ENCODE data around the gene RNF133.

RNF133 gene

DNA sequence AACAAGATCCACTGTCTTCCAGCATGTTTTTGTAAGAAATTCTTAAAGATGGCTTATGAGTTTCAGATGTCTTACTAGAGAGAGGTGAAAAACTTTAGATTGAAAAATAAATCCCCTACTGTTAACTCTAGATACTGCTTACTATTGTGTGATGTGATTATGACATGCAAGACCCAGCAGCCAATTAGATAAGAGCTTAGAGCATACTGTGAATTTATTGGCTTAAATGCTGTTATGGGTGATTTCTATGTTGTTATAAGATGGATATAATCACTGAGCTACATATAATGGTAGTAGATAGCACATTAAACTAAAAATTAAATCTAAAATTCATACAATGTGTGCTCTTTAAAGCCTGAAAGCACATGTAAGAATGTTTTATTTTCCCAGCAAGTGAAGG lies at the start of gene RNF133:
Gene RNF133, minus strand, starts transcription at position 101 of the 400 bp plus-strand sequence. CDS start 199 bp downstream, outside the sequence.
- DNase-seq, result no peak

DNA sequence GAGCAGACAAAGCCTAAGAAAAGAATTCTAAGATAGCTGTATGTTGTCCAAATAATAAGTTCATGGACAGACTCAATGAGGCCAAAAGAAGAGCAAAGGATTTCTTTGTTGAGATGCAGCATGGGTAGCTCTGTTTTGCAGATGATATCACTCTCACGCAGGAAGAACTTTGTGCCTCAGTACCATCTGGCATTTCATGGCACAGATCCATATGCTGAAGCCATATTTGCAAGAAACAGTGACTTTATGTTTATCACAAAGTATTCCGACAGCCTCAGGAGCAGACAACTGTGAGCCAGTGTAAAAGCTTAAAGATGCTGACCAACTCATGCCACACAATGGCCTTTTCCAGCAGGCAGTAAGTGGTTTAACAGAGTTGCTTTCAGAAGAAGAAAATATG lies 49.3 kb upstream of the RNF133 start:
- no peak for DNase-seq

- DNase-seq, result no peak
Measured at GRCh38 chr7:122746948-122747347, 48.0 kb upstream of the RNF133 start.

DNA sequence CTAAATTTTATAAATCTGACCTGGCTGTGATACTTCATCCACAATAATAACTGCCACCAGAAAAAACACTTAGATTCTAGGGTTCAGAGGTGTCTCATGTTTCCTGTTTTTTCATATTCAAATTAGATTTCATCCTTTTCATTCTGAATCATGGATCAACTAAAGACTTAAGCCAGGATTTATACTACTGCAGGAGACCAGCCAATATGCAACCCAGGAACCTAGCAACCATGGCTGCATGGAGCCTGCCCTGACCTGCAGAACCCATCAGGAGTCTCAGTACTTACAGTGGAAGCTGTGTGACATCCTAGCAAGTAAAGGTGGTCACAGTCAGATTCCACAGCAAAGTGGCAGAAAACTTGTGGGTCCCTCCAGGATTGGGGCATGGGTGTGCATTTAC lies 44.3 kb upstream of the RNF133 start:
- DNase-seq, result no peak

GRCh38 chr7:122738947-122739346 lies 40.0 kb upstream of the RNF133 start:
- DNase-seq, result no peak

DNA sequence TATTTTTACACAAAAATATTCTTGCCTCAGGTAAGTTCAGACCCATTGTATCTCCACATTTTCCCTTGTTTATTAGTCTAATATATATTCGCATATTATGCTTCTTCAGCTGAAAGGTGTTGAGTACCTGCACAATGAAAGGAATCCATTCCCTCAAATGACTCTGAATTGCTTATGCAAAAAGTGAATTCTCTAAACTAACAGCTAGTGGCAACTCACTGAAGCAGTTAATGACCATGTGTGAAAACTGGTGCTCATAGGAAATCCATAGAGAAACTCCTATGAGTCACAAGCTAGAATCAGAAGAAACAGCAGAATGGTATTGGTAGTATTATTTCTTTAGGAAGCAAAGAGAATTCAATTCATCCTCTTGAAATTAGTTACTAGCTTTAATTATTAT lies 37.3 kb upstream of the RNF133 start:
- no peak for DNase-seq

GRCh38 chr7:122727759-122728158 lies 28.8 kb upstream of the RNF133 start:
- DNase-seq, result no peak

- no peak for DNase-seq
Measured at GRCh38 chr7:122727354-122727753, 28.4 kb upstream of the RNF133 start.

- no peak for DNase-seq
Measured at GRCh38 chr7:122726881-122727280, 28.0 kb upstream of the RNF133 start.

- DNase-seq, result no peak
Measured at GRCh38 chr7:122724366-122724765, 25.4 kb upstream of the RNF133 start.

DNA sequence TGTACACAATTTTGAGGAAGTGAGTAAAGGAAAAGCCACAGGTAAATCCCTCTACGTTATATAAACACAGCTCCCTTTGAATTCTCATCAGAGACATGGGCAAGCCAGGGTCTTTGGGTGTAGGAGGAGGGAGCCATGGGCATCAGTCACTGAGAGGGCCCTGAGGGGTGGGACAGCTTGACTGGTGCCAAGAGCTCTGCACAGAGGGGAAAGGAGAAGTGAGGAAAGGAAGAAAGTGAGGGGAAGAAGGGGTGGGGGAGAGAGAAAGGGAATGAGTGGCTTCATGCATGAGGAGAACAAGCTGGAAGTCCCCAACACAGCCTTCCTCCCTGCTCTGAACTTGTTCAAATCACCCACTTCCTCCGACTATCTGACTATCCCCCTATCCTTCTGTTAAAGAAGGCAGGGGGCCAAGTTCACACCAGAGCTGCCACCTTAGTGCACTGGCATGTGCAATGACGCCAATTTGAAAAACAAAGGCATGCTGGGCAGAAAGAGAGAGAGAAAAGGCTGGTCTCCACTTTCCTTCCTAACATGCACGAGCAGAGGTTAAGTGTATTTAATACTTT lies 20.2 kb upstream of the RNF133 start:
- DNase-seq, result no peak

DNA sequence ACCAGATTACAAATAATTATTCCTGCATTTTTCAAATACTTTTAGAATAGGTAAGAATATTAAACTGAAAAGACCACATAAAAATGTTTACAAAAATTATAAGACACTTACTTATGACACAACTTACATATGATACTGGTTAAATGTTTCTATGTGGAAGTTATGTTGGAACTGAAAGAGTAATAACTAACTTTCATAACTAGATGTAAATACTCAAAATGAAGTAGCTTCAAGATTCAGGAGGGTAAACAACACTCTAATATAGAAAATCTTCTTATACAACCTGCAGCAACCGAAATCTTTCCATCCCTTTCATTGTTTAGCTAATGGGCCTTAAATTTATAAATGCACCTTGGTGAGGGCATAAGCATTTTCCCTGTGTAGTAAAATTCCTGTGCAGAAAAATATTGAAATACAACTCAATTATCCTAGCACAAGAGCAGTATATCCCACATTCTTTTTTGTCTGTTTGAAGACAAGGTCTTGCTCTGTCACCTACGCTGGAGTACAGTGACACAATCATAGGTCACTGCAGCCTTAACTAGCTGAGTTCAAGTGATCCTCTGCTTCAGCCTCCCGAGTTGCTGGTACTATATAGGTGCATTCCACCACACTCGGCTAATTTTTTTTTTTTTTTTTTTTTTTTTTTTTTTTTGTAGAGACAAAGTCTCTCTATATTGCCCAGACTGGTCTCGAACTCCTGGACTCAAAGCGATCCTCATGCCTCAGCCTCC lies 18.6 kb upstream of the RNF133 start:
- DNase-seq, result no peak

- DNase-seq, result no peak
Measured at GRCh38 chr7:122715183-122715582, 16.3 kb upstream of the RNF133 start.

GRCh38 chr7:122710916-122711315 lies 12.0 kb upstream of the RNF133 start:
- no peak for DNase-seq

DNA sequence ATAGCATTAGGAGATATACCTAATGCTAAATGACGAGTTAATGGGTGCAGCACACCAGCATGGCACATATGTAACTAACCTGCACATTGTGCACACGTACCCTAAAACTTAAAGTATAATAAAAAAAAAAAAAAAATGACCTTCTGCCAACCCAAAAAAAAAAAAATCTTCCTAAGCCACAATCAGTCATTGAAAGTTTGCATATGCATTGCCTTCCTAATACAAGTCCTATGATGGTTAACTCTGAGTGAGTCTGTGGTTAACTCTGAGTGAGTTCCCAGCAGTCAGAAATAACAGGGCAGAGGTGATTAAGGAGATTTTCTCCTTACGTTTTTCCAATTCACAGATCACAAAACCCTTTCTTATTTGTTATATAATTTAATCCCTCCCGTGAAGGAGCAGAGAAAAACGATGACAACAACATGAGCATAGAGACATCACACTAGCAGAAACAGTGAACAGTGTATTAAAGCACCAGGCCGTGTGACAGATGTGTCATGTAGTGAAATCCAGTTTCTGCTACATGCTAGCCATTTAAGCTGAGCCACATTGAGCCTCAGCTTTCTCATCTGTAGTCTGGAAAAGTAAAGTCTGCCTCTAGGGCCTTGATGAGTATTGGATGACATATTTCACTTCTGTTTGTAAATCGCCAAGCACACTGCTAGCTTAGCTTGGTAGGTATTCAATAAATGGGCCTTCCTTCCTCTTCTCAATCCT lies 11.2 kb upstream of the RNF133 start:
- DNase-seq, result no peak

- DNase-seq, result no peak
Measured at GRCh38 chr7:122706836-122707235, 7.9 kb upstream of the RNF133 start.

- no peak for DNase-seq
Measured at GRCh38 chr7:122702872-122703510, 4.1 kb upstream of the RNF133 start, which contains the start of gene RNF148. RNF148 (minus strand) TSS chr7:122702922; CDS start chr7:122702750, 172 bp downstream.

DNA sequence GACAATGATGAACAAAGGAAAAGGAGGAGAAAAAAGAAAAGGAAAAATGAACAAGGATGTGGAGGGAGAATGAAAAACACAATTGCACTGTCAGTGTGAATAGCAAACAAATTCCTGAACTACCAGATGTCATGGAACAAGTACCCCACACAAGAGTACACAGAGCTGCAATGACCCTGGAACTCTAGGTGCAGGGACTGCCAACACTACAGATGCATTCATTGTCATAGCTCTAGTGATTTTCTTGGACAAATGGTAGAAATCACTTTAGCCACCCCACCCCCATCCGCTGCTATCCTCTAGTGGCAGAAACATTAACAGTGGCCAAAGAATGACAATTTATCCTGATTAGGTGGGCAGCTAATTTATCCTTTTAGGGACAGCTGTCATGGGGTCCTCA lies 3.1 kb downstream of the RNF133 start:
- no peak for DNase-seq

DNA sequence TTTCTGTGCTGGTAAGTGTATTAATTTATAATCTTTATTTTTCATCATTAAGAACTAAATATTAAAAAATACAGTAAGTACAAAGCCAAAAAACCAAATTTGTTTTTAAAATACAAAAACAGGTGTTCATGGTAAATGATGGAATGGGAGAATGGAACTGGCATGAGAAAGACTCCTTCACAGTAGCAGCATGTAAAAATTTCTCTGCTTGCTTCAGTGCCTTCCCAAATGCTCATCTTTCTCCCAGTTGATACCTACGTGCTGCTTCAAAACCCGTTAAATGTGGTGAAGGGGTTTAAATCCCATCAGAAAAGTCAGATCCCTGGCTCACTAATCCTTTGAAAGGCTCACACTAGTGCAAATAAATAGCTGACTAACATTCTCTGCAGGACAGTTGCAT lies 4.2 kb downstream of the RNF133 start:
- no peak for DNase-seq

GRCh38 chr7:122692769-122693309 lies 6.1 kb downstream of the RNF133 start:
- DNase-seq, result no peak

GRCh38 chr7:122691569-122692235 lies 7.2 kb downstream of the RNF133 start:
- no peak for DNase-seq

- no peak for DNase-seq
Measured at GRCh38 chr7:122689346-122690109, 9.4 kb downstream of the RNF133 start.
